ENCODE data around the gene SLC2A13.
"Not testable (repeated sequence)": the region's sequence is repeated elsewhere in the genome, so short reads cannot be mapped to it uniquely, and the experiment has no call there.

The SLC2A13 gene

GRCh38 chr12:39868328-39868725 lies 237.6 kb downstream of the SLC2A13 start:
- DNase-seq (ENCODE audit: low read depth in 2 of 2): no peak

DNA sequence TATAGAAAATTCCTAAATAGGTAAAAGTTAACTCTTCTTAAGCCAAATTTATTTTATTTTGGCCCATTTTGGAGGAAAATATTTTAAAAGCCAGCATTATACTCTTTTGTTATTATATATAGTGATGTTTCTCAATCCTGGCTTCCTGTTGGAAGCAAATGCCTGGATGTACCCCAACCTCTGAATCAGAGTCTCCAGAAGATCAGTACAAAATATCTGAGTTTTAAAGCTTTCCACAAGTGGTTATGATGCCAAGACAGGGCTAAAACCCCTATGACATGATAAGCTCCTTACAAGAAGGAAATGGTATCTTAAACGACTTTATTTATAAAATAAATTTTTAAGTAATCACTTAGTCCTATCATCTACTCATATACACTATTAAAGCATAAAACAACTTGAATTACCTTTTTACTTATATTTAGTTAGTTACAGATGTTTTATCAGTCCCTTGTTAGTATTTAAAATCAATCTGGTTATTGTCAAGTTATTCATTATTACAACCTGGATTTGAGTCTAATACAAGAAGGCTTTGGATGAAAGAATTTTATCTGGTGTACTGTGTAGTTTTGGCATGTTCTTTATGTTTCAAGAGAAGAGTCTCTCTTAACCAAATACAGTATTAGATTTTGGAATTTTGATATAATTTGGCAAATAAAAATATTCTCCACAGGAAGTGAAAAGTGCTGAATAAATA lies 238.1 kb downstream of the SLC2A13 start:
- DNase-seq (ENCODE audit: low read depth in 2 of 2): no peak

DNA sequence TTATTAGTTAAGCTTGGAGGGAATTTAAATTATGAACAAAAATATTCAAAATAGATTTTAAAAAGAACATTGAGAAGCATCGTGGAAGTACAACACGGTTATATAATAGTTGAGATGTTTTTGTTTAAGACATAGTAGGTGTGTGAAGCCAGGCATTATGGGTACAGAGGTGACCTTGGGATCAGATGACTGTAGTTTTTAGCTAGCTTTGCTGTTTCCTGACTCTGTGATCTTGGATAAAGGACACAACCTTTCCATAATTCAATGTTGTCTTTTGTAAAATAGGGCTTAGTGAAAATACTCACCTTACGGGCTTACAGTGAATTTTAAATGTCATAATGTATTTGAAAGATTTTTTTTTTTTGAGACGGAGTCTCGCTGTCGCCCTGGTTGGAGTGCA lies 239.7 kb downstream of the SLC2A13 start:
- no peak for DNase-seq (ENCODE audit: low read depth in 2 of 2)

GRCh38 chr12:39860695-39861094 lies 245.2 kb downstream of the SLC2A13 start:
- no peak for DNase-seq (ENCODE audit: low read depth in 2 of 2)

DNA sequence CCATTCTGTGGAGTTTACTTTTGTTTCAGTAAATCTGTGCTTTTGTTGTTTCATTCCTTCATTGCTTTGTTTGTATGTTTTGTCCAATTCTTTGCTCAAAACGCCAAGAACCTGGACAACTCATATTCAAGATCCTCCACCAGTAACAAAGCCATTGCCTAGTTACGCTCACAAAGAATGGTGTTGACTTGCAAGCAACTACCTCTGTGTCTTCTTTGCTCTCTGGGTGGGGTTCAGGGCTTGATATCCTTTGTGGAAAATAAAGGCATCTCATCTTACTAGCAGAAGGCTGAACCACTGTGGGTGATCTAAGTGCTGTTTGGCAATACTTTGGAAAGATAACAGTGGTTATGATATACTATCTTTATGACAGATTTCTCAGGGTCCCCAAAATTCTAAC lies 252.9 kb downstream of the SLC2A13 start:
- DNase-seq (ENCODE audit: low read depth in 2 of 2): no peak

GRCh38 chr12:39852346-39852745 lies 253.5 kb downstream of the SLC2A13 start:
- no peak for DNase-seq (ENCODE audit: low read depth in 2 of 2)

GRCh38 chr12:39848218-39848617 lies 257.7 kb downstream of the SLC2A13 start:
- DNase-seq (ENCODE audit: low read depth in 2 of 2): not testable (repeated sequence)

- no peak for DNase-seq (ENCODE audit: low read depth in 2 of 2)
These were observed 258.8 kb downstream of the SLC2A13 start for GRCh38 chr12:39846971-39847650.

DNA sequence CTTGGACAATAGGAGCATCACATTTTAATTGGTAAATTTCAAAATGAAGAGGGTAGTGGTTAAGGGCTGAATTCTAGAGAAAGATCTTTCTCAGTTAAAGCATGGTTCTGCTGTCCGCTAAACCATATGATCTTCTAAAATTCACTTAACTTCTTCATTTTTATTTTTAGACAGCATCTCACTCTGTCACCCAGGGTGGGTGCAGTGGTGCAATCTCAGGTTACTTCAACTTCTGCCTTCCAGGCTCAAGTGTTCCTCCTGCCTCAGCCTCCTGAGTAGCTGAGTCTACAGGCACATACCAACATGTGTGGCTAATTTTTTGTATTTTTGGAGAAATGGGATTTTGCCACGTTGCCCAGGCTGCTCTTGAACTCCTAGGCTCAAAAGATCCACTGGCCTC lies 259.6 kb downstream of the SLC2A13 start:
- no peak for DNase-seq (ENCODE audit: low read depth in 2 of 2)

- DNase-seq (ENCODE audit: low read depth in 2 of 2): no peak
These were observed 265.5 kb downstream of the SLC2A13 start for GRCh38 chr12:39840422-39840821.

GRCh38 chr12:39839072-39839471 lies 266.8 kb downstream of the SLC2A13 start:
- no peak for DNase-seq (ENCODE audit: low read depth in 2 of 2)

DNA sequence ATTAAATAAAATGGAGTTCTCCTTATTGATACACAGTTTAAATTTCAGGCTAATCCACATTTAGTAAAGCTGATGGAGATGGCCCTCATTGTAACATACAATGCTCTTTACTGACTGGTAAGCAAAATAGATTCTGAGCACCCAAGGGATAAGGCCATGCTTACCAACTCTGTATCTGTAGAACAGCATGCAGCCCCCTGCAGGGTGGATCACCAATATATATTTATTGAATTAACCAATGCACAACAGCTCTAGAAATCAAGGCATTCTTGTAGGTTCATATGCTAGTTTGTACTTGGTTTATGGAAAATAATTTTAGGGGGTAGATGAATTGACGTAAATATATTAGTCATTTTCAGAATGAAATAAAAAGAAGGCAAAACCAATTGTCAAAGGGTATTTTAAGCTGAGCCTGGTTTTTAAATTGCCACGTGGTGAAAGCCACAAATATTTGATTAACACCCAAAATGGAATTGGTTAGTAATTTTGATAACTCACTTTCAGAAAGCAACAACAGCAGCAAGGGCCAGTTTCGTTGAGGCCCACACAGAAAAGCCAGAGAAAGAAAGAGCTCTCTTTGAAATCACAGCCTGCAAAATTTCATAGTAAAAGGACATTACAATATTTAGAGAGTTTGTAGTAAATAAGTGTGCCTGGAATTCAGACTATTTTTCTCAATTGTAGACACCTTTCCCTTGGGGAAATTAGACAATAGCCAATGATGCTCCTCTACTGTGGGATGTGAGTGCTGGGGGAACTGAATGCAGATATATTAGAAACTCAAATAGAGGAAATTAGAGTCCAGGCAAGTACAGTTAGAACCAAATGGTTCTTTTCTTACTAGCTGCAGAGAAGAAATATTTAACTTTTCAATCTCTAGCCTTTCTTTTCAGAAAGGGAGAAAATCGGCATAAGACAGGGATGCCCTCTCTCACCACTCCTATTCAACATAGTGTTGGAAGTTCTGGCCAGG lies 270.1 kb downstream of the SLC2A13 start:
- no peak for DNase-seq (ENCODE audit: low read depth in 2 of 2)

DNA sequence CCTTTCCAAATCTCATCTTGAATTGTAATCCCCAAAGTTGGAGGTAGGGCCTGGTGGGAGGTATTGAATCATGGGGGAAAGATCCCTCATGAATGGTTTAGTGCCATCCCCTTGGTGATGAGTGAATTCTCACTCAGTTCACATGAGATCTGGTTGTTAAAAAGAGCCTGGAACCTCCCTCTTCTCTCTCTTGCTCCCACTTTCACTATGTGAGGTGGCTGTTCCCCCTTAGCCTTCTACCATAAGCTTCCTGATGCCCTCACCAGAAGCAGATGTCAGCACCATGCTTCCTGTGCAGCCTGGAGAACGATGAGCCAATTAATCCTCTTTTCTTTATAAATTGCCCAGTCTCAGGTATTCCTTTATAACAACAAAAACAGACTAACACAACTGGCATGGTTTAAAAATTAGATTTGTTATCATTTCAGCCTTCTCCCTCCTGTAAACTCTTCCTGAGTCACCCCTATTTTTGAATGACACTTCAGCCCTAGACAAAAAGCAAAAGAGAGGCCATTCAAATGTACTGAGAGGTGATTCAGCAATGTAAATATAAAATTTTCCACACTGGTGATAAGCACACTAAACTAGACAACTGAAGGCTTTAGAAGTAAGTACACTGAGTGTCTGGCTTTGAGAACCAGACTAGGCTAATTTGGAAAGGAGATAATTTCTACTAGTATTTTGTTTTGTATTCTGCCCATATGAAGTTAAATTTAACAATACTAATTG lies 274.1 kb downstream of the SLC2A13 start:
- no peak for DNase-seq (ENCODE audit: low read depth in 2 of 2)

GRCh38 chr12:39830852-39831520 lies 274.9 kb downstream of the SLC2A13 start:
- DNase-seq (ENCODE audit: low read depth in 2 of 2): no peak

DNA sequence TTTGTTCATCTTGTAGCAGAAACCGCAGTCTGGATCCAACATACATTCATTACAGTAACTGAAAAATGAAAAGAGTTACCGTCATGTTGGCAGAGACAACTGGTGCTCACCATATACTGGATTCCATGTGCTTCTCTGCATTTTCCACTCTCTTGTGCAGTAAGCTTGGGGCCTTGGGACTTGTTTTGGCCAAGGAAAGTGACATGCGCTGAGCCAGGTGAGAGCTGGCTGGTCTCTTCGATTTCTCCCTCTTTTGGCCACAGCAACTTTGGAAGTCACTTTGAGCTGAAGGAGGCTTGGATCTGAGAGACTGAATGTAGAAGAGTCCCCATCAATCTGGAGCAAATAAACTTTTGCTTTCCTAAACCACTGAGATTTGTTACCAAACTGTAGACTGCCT lies 275.7 kb downstream of the SLC2A13 start:
- DNase-seq (ENCODE audit: low read depth in 2 of 2): no peak

- DNase-seq (ENCODE audit: low read depth in 2 of 2): no peak
These were observed 281.2 kb downstream of the SLC2A13 start for GRCh38 chr12:39824505-39825212.

- no peak for DNase-seq (ENCODE audit: low read depth in 2 of 2)
These were observed 289.2 kb downstream of the SLC2A13 start for GRCh38 chr12:39816671-39817185.

- no peak for DNase-seq (ENCODE audit: low read depth in 2 of 2)
These were observed 290.1 kb downstream of the SLC2A13 start for GRCh38 chr12:39815746-39816145.

DNA sequence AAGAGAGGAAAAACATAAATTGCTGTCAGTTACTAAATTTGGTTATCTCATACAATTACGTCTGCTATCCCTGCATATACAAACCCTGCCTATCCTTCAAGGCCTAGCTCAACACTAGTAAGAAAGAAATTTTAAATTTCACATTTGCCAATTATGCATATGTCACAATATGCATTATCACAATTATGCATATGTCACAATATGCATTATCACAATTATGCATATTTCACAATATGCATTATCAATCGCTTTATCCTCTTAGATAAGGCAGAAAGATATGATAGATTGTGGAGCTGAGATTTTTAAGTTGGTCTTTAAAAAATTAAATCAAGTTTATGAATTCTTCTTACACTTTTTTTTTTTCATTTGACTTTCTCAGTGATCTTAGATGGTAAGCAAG lies 291.3 kb downstream of the SLC2A13 start:
- no peak for DNase-seq (ENCODE audit: low read depth in 2 of 2)

DNA sequence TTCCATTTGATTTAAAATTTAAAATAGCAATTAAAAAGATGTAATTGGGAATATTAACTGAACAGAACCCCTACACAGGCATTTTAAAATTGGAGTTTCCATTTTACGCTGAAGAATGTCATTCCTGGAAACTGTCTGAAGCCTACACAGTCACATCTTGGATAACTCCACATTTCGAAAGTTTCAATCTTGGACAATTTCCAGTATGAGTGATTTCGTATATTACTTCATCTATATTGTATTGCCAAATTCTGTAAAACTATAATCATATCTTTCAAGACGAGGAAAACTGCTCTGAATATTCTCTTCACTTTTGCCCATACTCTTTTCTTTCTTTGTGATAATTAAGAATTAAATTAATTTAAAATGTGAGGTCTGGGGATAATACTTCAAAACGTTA lies 292.1 kb downstream of the SLC2A13 start:
- no peak for DNase-seq (ENCODE audit: low read depth in 2 of 2)

Data from stimulated activated CD8-positive, alpha-beta memory T cell treated with anti-CD3 and anti-CD28 coated beads, Interleukin-7, amount 100 ng/mL, for 4 hours (primary cell).